ENCODE measurements around the gene CCDC102A. TPM values are rescaled to one million over a fixed set of nuclear protein-coding genes. Genes with fewer than 3 reads are reported as not detected.

Gene CCDC102A
- total and polyA plus RNA-seq, 2 of the 13 experiments (the other 11 are each of a cell fraction or from before 2014, with no cell fraction given) = 2.1 to 2.8 TPM

DNA sequence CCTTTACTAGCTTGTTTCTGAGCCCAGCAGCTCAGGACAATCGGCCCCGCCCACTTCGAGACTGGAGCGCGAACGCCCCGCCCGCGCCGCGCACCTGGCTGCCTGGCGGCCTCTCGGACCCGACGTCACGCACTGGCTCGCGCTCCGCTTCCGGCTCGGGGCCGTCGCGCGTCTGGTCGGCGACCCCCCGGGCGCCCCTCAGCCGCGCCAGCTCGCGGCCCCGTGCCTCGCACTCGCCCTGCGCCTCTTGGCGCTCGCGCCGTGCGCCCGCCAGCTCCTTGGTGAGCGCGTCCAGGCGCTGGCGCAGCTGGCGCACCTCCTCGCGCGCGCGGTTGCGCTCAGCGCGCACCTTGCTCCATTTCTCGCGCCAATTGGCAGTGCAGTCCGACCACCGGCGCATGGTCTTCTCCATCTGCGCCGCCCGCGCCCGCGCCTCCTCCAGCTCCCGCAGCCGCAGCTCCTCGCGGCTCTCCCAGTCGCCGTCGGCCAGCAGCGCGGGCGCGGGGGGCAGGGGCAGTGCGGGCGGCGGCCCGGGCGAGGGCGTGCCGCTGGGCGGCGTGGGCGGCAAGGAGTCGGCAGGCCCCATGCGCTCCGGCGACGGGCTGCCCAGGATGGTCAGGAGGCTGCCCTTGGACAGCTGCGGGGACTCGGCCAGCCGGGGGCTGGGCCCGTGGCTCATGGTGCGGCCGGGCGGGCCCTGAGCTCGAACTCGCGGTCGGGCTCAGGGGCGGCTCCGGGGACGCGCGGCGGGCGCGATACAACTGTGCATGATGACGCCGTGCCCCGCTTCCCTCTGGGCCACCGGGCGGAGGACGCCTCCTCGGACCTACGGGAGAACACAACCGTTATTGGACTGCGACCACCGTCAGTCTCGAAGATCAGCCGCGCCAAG, 7.6 kb downstream of the CCDC102A start (continued):
- TF ChIP-seq, protein P1, sequence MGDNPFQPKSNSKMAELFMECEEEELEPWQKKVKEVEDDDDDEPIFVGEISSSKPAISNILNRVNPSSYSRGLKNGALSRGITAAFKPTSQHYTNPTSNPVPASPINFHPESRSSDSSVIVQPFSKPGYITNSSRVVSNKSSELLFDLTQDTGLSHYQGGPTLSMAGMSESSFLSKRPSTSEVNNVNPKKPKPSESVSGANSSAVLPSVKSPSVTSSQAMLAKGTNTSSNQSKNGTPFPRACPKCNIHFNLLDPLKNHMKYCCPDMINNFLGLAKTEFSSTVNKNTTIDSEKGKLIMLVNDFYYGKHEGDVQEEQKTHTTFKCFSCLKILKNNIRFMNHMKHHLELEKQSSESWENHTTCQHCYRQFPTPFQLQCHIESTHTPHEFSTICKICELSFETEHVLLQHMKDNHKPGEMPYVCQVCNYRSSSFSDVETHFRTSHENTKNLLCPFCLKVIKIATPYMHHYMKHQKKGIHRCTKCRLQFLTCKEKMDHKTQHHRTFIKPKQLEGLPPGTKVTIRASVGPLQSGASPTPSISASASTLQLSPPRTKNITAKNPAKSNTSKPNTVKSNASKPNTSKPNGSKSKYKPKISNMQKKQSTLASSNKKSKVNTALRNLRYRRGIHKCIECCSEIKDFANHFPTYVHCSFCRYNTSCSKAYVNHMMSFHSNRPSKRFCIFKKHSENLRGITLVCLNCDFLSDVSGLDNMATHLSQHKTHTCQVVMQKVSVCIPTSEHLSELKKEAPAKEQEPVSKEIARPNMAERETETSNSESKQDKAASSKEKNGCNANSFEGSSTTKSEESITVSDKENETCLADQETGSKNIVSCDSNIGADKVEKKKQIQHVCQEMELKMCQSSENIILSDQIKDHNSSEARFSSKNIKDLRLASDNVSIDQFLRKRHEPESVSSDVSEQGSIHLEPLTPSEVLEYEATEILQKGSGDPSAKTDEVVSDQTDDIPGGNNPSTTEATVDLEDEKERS (CRISPR knock-in tag; IDR thresholded peaks at IDR 0.05) = no peak
- TF ChIP-seq ZNF143 (CRISPR knock-in tag; IDR thresholded peaks at IDR 0.05) = no peak
- TF ChIP-seq ZNF317 (CRISPR knock-in tag; IDR thresholded peaks at IDR 0.05) = no peak

DNA sequence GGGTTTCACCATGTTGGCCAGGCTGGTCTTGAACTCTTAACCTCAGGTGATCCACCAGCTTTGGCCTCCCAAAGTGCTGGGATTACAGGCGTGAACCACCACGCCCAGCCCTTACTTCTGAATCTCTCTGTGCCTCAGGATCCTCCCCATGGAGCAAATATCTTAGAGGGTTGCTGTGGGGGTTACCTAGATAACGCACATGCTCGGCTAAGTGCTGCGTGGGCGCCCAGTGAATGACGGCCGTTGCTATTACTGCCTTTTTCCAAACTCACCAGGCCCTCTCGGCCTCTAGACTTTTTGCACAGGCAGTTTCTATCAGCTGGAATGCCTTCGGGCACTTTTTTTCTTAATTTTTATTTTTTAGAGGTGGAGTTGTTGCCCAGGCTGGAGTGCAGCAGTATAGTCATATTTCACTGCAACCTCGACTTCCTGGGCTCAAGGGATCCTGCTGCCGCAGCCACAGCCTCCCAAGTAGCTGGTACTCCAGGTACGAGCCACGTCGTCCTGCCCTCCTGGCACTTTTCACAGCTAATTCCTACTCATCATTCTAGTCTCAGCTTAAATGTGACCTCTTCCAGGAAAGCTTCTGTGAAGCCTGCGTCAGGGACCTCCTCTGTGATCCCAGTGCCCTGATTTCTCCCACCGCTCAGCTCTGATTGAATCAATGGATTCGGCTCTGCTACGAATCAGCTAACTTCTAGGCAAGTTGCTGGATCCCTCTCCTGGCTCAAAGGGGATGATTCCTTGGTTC, 8.6 kb downstream of the CCDC102A start:
- POLR2A ChIA-PET = interaction anchor here (1.1 to 1.5 kb wide), 2 partner anchors 56 to 81 kb away, joined by 4 to 6 read pairs; partner anchors contain the start of genes CIAPIN1 and COQ9
- Histone ChIP-seq H2AFZ (ENCODE audit: low read length) (no peak overlapping the region), H3K36me3 (replicated peaks in 1 of 2; ENCODE audit: control insufficient read depth in 1 of 2, insufficient read depth in 2 of 2, low read length in 2 of 2) (no peaks in the 10 kb centered on the region), H3K9me3 (ENCODE audit: low read length) (no peaks in the 10 kb centered on the region), H3K79me2 (ENCODE audit: insufficient read depth, low read length) (no peaks in the 10 kb centered on the region), H3K9ac (ENCODE audit: insufficient read depth, low read depth, low read length) (no peak overlapping the region), H3K4me3 (replicated peaks in 1 of 3; ENCODE audit: insufficient read depth in 1 of 3, low read depth in 2 of 3, low read length in 3 of 3) (no peak overlapping the region), H3K4me2 (ENCODE audit: low read depth, low read length) (no peak overlapping the region), H3K4me1 (ENCODE audit: insufficient read depth, low read length) (peaks cover 45% of the 10 kb centered on the region), H3K27ac (ENCODE audit: extremely low read length, insufficient read depth, low read length) (no peak overlapping the region), H3K27me3 (ENCODE audit: control insufficient read depth in 1 of 2, insufficient read depth in 2 of 2, low read length in 2 of 2) (no peaks in the 10 kb centered on the region), H4K20me1 (ENCODE audit: insufficient read depth, low read length) (no peaks in the 10 kb centered on the region)
- CTCF ChIA-PET (ENCODE audit: low intra/inter-chr PET ratio, low total read pairs) = no interaction called here
- WGBS (ENCODE audit: low lambda C conversion rate) = 81% methylated on average over 19 of the region's 19 CpGs
- in situ Hi-C loops (cut with HindIII; ENCODE audit: extremely low pct_ligation_motif_present, low pct_unique_long_range_greater_than_20kb) (no loop called here), intact Hi-C loops (cut with micrococcal nuclease; ENCODE audit: unreplicated experiment) (no loop called here)
- no peak for FAIRE-seq
- BruUV-seq (replicated peaks) = no TSS peak
- ATAC-seq = no peak
- no peak for TF ChIP-seq MYC (CRISPR knock-in tag; IDR thresholded peaks at IDR 0.05; ENCODE audit: borderline replicate concordance)
- DNase-seq (ENCODE audit: low spot score) = no peak

Measured in HepG2 (cell line).